CD4-positive, alpha-beta T cell treated with Interferon alpha-2 for 1 hour (primary cell): Measurements from ENCODE around the gene POLR1E.
A peak's percentile ranks its signal among the peaks of the same experiment; 100 is the strongest.
"Not testable (repeated sequence)": the region's sequence is repeated elsewhere in the genome, so short reads cannot be mapped to it uniquely, and the experiment has no call there.

ENCODE experiments used
- DNase-seq, 2 donors: peaks; one replicate each; pipeline ENCODE4 v3.0.0-alpha.2; 2020 to 2022

Gene POLR1E

GRCh38 chr9:37507566-37508134 is 21.9 kb downstream of the POLR1E start:
- no peak for DNase-seq

- DNase-seq = no peak
These were observed 22.5 kb downstream of the POLR1E start for GRCh38 chr9:37508135-37508833.

DNA sequence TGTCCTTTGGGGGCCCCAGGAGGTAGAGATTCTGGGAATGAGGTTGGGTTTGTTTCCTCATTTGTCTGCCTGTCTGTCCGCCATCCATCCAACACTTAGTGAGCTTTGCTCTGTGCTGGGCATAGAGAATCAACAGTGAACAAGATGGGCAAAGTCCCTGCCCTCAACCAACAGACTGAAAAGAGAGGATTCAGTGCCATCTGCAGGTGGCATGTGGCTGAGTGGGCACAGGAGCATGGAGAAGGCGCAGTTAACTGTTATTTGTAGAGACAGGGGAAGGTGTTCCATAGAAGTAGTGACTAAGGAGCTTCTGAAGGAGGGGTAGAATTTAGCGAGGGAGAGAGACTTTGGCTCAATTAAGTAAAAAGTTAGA is 23.1 kb downstream of the POLR1E start:
- no peak for DNase-seq

- DNase-seq = no peak
These were observed 23.8 kb downstream of the POLR1E start for GRCh38 chr9:37509536-37509935.

DNA sequence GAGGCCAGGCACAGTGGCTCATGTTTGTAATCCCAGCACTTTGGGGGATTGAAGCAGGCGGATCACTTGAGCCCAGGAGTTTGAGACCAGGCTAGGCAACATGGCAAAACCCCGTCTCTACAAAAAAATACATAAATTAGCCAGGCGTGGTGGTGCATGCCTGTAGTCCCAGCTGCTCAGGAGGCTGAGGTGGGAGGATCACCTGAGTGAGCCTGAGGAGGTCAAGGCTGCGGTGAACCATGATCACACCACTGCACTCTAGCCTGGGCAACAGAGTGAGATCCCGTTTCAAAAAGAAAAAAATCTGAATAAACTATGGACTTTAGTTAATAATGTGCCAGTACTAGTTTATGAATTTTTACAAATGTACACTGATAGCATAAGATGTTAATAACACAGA is 24.3 kb downstream of the POLR1E start:
- not testable (repeated sequence) for DNase-seq

- DNase-seq = no peak
These were observed 25.6 kb downstream of the POLR1E start for GRCh38 chr9:37511016-37512010.

GRCh38 chr9:37512437-37512836 is 26.7 kb downstream of the POLR1E start:
- peak; percentile 49 to 55 for DNase-seq

GRCh38 chr9:37514415-37514814 is 28.7 kb downstream of the POLR1E start:
- not testable (repeated sequence) for DNase-seq

DNA sequence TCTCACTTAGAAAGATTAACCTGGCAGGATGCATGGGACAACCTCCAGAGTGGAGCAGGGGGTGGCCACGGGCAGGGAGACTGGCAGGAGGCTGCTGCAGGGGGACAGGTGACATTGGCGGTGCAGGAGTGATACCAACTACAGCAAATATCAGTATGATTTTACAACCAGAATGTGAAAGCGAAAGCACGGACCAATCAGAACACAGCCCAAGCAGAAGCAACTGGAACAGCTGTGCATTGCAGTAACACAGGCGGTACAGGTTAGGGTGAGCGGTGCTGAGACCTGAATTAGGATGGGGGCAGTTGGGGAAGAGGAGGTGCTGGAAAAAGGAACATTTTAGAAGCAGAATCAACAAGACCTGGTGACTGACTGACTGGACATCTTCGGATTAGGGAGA is 29.3 kb downstream of the POLR1E start:
- no peak for DNase-seq

- no peak for DNase-seq
These were observed 30.0 kb downstream of the POLR1E start for GRCh38 chr9:37515620-37516258.

DNA sequence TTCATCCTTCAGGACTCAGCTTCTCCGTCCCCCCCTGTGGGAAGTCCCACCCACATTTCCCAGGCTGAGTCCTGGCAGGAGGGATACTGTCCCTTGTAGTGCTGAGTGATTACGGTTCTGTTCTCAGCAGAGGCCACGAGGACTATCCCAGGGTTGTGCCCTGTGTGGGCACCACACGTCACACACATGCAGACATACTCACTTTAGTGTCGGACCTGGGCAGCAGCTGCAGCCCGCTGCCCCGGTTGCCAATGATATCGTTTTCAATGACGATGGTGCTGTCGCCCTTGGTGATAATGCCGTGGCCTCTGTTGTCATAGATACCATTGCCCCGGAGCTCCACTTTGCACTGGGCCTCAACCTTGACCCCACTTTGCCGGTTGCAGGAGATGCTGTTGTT is 32.2 kb downstream of the POLR1E start:
- DNase-seq = no peak

- DNase-seq = no peak
These were observed 34.9 kb downstream of the POLR1E start for GRCh38 chr9:37520641-37521040.

- DNase-seq = no peak
These were observed 35.4 kb downstream of the POLR1E start for GRCh38 chr9:37521111-37521510.

- DNase-seq = no peak
These were observed 37.2 kb downstream of the POLR1E start for GRCh38 chr9:37522971-37523370.

- no peak for DNase-seq
These were observed 38.2 kb downstream of the POLR1E start for GRCh38 chr9:37523916-37524315.

- peak; percentile 67 to 85 for DNase-seq
These were observed 43.1 kb downstream of the POLR1E start for GRCh38 chr9:37528652-37529471.

DNA sequence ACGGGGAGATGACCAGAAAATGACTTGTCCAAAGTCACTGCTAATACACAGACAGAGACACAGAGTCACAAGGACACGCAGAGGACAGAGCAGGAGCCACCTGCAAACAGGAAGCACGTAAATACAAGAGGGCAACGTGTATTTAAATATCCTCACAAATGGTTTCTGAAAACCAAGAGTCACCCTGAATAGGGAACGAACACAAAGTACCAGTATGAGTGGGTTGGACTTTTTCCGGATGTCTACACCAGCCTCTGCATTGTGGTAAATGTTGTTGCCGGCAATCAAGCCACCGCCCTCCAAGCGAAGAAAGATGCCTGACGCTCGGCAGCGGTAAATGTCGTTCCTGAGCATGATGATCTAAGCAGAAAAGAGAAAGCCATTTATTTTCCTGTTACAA is 46.0 kb downstream of the POLR1E start:
- DNase-seq = peak; percentile 43 to 74

DNA sequence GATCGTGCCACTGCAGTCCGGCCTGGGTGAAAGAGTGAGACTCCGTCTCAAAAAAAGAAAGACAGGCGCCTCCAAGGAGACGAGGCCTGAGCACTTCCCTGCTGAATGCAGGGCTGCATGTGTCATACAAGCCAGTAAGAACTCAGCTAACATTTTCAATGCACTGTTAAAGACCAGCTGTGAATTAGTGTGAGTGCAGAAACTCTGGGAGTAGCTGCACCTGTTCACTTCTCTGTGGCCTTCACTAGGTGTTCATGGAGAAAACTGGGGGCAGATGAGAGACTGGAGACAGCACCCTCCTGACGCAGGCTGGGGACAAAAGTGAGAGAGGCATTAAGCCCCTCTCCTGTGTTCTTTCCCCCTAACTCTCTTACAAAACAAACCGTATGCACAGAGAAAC is 48.7 kb downstream of the POLR1E start:
- no peak for DNase-seq

GRCh38 chr9:37534901-37535300 is 49.2 kb downstream of the POLR1E start:
- no peak for DNase-seq

DNA sequence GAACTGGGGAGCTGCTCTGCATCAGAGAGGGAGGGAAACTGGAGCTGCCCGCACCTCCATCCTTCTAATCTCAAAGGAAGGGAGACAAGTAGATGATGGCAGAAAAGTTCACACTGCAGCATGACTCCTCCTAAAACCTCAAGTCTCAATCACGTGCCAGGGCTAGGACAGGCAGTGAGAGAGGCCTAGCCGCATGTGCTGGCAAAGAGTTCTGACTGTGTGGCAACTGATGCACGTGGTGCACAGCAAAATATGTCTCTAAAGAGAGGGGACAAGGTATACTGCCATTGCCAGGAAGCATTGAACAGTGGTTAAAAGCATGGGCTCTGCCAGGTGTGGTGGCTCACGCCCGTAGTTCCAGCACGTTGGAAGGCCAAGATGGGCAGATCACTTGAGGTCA is 52.4 kb downstream of the POLR1E start:
- DNase-seq = no peak

GRCh38 chr9:37539634-37540033 is 53.9 kb downstream of the POLR1E start:
- no peak for DNase-seq

DNA sequence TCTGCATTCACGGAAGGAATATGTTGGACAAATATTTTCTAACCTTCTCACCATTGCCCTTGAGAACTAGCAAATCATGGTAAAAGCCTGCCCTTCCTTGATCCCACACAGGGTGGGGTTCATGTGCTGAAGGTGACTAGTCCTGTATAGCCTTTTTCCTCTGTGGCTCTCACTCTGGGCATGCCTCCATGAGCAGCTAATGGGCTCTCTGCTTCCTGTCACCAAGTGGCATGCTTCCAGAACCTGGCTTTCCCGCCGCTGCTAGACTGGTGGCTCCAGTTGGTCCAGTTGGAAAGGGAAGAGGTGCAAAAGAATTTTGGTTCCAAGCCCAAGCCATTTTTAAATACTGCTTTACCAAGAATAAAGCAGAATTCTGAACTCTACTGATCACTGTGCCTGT is 54.9 kb downstream of the POLR1E start:
- no peak for DNase-seq
